MG63 (cell line): ENCODE measurements around the gene LPCAT1. TPM values are rescaled to one million over a fixed set of nuclear protein-coding genes. Genes with fewer than 3 reads are reported as not detected.
"Not testable (repeated sequence)": the region's sequence is repeated elsewhere in the genome, so short reads cannot be mapped to it uniquely, and the experiment has no call there.

Experiments
- DNase-seq: peaks from one replicate; pipeline ENCODE4 v3.0.0-alpha.2; 2020
- H3K27me3 ChIP-seq: fragments of 250-450 bp; sonication (Bioruptor Pico); 2 replicates; pipeline ENCODE4 v1.5.1; 2020; ENCODE audit warnings: mild to moderate bottlenecking, moderate library complexity
- H3K36me3 ChIP-seq: fragments of 250-450 bp; sonication (Bioruptor Pico); 2 replicates; pipeline ENCODE4 v1.5.1; 2020; ENCODE audit warnings: mild to moderate bottlenecking, moderate library complexity
- H3K4me3 ChIP-seq: fragments of 250-450 bp; sonication (Bioruptor Pico); 2 replicates; pipeline ENCODE4 v1.5.1; 2020; ENCODE audit warnings: mild to moderate bottlenecking, moderate library complexity
- H3K9me3 ChIP-seq: fragments of 250-450 bp; sonication (Bioruptor Pico); 2 replicates; pipeline ENCODE4 v1.5.1; 2020; ENCODE audit warnings: mild to moderate bottlenecking, moderate library complexity
- total RNA-seq: library from RNA; depleted of rRNA; stranded (reverse); fragments of >200 nt; shearing (Covaris generic); gene quantifications from 2 replicates; pipeline ENCODE4 v1.2.3, GENCODE V29; 2014; ENCODE audit warnings: low replicate concordance

Gene LPCAT1
- total RNA-seq, 1 experiment from 2014 or later: 166 TPM

DNA sequence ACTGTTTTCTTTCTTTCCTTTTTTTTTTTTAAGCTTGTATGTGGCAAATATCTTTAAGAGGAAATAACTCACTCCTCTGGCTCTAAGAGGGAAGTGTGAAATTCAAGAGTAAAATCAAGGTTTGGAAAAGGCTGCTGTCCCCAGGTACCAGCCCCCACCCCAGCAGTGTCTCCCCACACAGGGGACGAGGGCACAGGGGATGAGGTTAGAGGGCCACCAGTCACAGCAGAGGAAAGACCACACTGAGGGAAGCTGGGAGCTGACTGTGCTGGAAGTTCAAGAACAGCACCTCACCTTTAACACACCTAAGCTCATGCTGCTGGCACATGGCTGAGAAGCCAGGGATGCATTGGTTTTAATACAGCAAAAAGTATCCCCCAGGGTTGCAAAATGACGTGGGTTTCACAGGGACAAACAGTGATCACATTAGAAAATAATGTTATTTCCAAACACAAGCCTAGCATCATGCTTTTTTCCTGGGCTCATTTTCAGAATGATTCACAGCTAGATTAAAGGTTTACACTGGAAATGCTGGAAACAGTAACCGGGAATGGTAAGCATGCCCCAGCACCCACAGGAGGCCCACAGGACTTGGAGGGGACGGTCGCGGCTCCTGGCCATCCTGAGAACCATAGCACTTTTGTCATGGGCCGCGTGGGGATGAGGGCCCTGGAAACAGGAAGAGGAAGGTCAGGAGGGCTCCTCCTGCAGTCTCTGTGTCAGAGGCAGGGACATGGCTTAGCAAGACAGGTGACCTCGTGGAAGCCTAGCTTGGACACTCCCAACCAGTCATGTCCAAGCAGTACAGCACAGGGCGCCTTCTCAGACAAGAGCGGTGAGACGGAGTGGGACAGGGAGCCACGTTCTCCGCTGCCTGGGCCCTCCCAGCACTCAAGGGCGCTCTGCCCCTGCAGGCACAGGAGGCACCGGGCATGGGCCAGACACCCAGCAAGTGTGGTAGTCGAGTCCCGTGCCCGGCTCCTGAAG lies 6.9 kb downstream of the LPCAT1 start:
- Histone ChIP-seq H3K4me3 (no peak overlapping the region), H3K27me3 (no peaks in the 10 kb centered on the region), H3K36me3 (peaks cover 90% of the 10 kb centered on the region), H3K9me3 (no peaks in the 10 kb centered on the region)
- peak; percentile 82 for DNase-seq

DNA sequence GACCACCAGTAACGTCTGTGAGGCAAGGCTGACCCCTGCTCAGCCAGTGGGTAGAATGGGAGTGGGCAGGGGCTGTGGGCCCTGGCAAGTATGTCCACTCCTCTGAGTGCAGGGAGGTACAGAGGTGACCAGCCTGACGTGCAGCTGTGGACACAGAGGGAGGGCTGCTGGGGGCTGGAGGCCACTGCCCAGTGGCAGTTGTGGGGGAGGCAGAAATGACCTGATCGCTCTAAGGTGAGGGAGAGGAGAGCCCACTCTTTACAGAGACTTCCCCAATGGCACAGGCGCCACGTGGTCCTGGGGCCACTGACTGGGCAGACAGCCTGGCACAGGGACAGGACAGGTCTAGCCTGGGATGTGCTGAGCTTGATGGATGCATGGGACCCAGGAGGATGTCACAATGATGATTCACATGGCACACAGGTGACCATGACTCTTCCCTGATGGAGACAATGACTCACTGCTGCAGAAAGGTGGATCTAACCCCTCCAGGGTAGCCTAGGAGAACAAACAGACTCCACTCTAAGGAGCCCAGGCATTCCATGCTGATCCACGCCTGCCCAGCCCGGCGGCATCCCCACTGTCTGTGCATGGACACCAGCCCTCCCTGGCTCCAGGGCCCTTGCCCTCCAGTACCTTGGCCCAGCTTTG lies 7.7 kb downstream of the LPCAT1 start:
- H3K36me3 ChIP-seq: peaks cover 88% of the 10 kb centered on the region
- no peaks in the 10 kb centered on the region for H3K27me3 ChIP-seq
- DNase-seq: peak; percentile 19
- H3K9me3 ChIP-seq: no peaks in the 10 kb centered on the region
- no peak overlapping the region for H3K4me3 ChIP-seq

- no peak overlapping the region for H3K4me3 ChIP-seq
- peaks cover 90% of the 10 kb centered on the region for H3K36me3 ChIP-seq
- H3K9me3 ChIP-seq: no peaks in the 10 kb centered on the region
- DNase-seq: peak; percentile 8
- no peaks in the 10 kb centered on the region for H3K27me3 ChIP-seq
Measured at GRCh38 chr5:1515311-1515920, 8.3 kb downstream of the LPCAT1 start.

DNA sequence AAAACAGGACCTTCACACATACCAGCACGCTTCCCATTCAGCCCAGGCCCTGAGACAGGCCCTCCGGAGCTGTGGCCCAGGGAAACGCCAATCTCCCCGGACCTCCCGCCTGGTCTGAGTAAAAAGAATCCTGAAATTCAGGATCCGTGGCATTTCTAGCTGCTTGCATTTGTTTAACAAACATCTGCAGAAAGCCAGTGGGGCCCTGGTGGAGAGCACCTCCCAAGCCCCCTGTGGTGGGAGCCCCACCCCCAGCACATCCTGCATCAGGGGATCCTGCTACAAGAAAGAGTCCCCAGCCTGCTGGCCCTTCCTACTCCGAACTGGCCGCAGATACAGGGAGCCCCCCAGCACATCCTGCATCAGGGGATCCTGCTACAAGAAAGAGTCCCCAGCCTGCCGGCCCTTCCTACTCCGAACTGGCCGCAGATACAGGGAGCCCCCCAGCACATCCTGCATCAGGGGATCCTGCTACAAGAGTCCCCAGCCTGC lies 8.9 kb downstream of the LPCAT1 start:
- H3K27me3 ChIP-seq, H3K9me3 ChIP-seq, H3K4me3 ChIP-seq, DNase-seq: not testable (repeated sequence)
- H3K36me3 ChIP-seq: peaks cover 90% of the 10 kb centered on the region

- DNase-seq: peak; percentile 2
- Histone ChIP-seq H3K27me3 (no peaks in the 10 kb centered on the region), H3K36me3 (peaks cover 90% of the 10 kb centered on the region), H3K9me3 (no peaks in the 10 kb centered on the region), H3K4me3 (no peak overlapping the region)
Measured at GRCh38 chr5:1514027-1514818, 9.5 kb downstream of the LPCAT1 start.

DNA sequence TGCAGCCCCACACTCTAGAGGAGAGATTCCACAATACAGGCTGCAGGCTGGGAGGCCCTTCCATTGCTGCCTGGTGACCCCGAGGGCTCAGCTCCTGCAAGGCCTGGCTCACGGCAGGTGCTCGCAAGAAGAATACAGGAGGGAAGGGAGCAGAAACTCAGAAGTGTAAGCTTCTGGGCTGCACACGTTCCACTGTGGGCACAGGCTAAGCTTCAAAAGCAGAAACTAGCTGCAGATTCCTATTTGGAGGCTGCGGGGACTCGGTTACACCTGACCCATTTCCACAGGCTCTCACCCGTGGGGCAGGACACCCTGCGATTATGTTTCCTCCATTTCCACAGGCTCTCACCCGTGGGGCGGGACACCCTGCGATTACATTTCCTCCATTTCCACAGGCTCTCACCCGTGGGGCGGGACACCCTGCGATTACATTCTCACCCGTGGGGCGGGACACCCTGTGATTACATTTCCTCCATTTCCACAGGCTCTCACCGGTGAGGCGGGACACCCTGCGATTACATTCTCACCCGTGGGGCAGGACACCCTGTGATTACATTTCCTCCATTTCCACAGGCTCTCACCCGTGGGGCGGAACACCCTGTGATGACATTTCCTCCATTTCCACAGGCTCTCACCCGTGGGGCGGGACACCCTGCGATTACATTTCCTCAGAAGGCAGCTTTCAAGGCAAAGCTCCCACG lies 10.3 kb downstream of the LPCAT1 start:
- H3K4me3 ChIP-seq: no peak overlapping the region
- H3K36me3 ChIP-seq: peaks cover 90% of the 10 kb centered on the region
- H3K9me3 ChIP-seq: no peaks in the 10 kb centered on the region
- no peak for DNase-seq
- H3K27me3 ChIP-seq: no peaks in the 10 kb centered on the region

GRCh38 chr5:1512541-1513291 lies 11.0 kb downstream of the LPCAT1 start:
- peaks cover 90% of the 10 kb centered on the region for H3K36me3 ChIP-seq
- DNase-seq: peak; percentile 7
- no peak overlapping the region for H3K4me3 ChIP-seq
- H3K9me3 ChIP-seq: no peaks in the 10 kb centered on the region
- no peaks in the 10 kb centered on the region for H3K27me3 ChIP-seq

DNA sequence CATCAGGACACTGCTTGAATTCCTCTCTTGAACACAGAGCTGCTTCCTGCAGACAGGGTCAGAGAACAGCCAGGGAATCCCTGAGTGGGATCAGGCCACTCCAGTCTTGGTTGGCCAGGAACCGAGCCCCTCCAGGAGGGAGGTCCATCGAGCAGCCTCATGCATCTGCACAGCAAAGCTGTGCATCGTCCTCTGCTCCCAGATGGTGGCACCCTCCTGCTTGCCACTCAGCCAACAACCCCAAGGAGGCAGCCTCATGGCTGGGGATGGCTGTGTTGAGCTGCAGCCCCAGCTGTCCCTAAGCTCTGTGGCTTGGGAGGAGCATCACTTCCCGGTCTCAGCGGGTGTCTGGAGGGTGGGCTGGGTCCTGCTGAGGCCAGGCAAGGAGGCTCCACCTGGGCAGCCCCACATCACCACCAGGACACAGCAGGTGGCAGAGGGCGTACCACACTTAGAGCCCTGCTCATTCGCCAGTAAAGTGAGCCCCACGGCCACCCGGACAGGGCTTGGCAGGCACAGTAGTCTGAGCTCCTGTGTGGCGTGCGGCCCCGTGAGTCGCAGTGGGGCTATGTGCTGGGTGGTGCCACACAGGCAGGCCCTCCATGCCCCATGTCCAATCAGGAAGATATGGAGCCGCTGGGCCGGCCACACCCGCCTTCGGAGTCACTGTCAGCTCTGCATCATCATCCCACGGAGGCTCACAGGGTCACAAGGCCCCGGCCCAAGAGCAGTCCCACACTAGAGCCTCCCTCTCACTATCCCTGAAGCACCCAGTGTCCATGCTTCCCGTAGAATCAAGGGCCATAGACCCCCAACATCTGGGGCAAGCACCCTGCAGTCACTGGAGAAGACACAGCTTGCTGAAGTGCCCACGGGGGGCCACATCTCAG lies 11.9 kb downstream of the LPCAT1 start:
- no peaks in the 10 kb centered on the region for H3K9me3 ChIP-seq
- H3K4me3 ChIP-seq: no peak overlapping the region
- H3K27me3 ChIP-seq: no peaks in the 10 kb centered on the region
- DNase-seq: peak; percentile 97
- peaks cover 90% of the 10 kb centered on the region for H3K36me3 ChIP-seq

- H3K4me3 ChIP-seq: no peak overlapping the region
- peaks cover 90% of the 10 kb centered on the region for H3K36me3 ChIP-seq
- peak; percentile 2 for DNase-seq
Measured at GRCh38 chr5:1511048-1511447, 12.7 kb downstream of the LPCAT1 start.

DNA sequence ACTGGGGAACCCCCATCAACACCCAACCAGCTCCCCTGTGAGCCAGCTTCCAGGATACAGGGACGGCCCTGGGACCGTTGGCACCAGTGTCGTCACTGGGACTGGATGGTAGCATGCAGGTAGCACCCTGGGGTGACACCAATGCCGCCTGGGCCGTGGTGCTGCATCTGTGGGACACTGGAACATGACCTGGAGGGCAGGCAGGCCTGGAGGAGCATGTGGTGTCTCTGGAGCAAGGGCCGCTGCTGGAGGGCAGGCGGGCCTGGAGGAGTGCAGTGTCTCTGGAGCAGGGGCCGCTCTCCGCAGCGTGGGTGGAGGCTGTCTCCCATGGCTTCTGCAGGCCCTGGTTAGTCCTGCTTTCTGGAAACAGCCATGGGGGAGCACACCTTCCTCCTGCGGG lies 13.1 kb downstream of the LPCAT1 start:
- Histone ChIP-seq H3K9me3 (no peaks in the 10 kb centered on the region), H3K27me3 (no peaks in the 10 kb centered on the region), H3K36me3 (peaks cover 90% of the 10 kb centered on the region), H3K4me3 (no peak overlapping the region)
- DNase-seq: peak; percentile 7

More at GRCh38 chr5:1511048-1511447, 12.7 kb downstream of the LPCAT1 start:
- Histone ChIP-seq H3K27me3 (no peaks in the 10 kb centered on the region), H3K9me3 (no peaks in the 10 kb centered on the region)

- Histone ChIP-seq H3K4me3 (no peak overlapping the region), H3K36me3 (peaks cover 91% of the 10 kb centered on the region), H3K9me3 (no peaks in the 10 kb centered on the region), H3K27me3 (no peaks in the 10 kb centered on the region)
- DNase-seq: peak; percentile 0
Measured at GRCh38 chr5:1510151-1510561, 13.6 kb downstream of the LPCAT1 start.

GRCh38 chr5:1509346-1510085 lies 14.2 kb downstream of the LPCAT1 start:
- no peak for DNase-seq
- no peak overlapping the region for H3K4me3 ChIP-seq
- H3K27me3 ChIP-seq: no peaks in the 10 kb centered on the region
- H3K36me3 ChIP-seq: peaks cover 88% of the 10 kb centered on the region
- no peaks in the 10 kb centered on the region for H3K9me3 ChIP-seq

DNA sequence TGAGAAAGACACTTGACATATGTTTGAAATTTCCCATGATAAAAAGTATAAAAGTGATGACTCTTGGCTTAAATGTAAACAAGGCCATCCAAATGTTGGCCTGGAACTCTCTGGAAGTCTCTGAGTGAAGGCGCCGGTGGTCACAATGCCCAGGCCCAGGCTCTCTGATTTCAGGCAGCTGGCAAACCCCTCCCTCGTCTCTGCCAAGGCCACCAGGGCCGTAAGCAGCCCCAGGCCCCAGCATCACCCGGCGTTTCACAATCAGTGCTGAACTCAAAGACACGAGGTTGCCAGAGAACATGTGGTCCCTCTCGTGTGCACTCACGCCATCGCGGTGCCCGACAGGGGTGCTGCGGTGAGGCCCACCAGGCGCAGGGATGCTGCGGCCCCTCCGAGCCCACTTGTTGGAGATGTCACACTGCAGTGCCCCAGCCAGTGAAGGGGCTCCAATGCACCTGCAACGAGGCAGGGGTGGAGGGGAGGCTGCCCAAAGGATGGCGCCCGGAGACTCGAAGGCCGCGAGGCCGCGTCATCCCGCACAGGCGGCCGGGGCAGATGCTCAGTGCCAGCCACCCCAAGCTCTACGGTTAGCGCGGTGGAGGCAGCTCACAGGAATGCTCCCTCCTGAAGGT lies 15.0 kb downstream of the LPCAT1 start:
- peaks cover 88% of the 10 kb centered on the region for H3K36me3 ChIP-seq
- no peak overlapping the region for H3K4me3 ChIP-seq
- no peaks in the 10 kb centered on the region for H3K27me3 ChIP-seq
- no peaks in the 10 kb centered on the region for H3K9me3 ChIP-seq
- DNase-seq: peak; percentile 0
